ENCODE data around the gene GORASP1. TPM values are rescaled to one million over a fixed set of nuclear protein-coding genes. Genes with fewer than 3 reads are reported as not detected.
A peak's percentile ranks its signal among the peaks of the same experiment; 100 is the strongest.

The GORASP1 gene
- total and polyA plus RNA-seq, 2 of the 8 experiments (the other 6 are each of a cell fraction or from before 2014, with no cell fraction given) = 33.4 to 33.5 TPM

DNA sequence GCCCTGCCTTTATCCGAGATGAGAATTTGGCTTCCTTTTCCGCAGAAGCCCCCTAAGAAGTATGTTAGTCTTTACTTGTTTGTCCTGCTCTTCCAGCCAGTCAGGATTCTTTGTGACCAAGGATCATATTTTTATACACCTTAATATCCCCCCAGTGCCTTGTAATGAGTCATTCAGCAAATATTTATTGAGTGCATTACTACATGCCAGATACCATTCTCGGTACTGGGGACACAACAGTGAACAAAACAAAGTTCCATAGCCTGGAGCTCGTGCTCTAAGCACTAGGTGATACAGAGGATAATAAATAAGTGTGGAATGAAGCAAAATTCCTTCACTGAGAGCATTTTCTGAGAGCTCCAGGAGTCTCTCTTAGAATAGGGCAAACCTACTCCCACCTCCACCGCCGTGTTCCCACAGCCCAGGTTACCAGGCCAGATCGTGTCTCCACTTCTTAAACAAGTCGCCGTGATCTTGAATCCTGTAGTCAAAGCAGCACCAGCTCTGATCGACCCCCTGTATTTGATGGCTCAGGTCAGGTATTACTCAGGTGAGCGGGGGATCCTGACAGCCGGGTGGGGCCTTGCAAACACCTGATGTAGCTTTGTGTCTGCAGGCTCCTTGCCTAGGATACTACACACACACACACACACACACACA, 18.5 kb upstream of the GORASP1 start:
- no peak overlapping the region for H3K4me2 ChIP-seq (ENCODE audit: insufficient read depth in 1 of 2, low read depth in 2 of 2, low read length in 2 of 2)
- no peak for DNase-seq (ENCODE audit: low read depth in 1 of 2, low spot score in 2 of 2)
- H2BK12ac ChIP-seq (ENCODE audit: low read depth, low read length) = peak overlapping the region; percentile 97; the same call in 1 of the 2 replicates
- H2BK120ac ChIP-seq (replicated peaks; ENCODE audit: low read depth, low read length) = no peak overlapping the region
- POLR2A ChIA-PET (ENCODE audit: partially characterized antibody) = interaction anchor here (0.7 to 3.1 kb wide), 11 partner anchors 10 to 166 kb away, joined by 3 to 13 read pairs (median 3); partner anchors contain the start of genes GORASP1 and TTC21A
- no peak overlapping the region; the same call in 1 of the 2 replicates for H2BK15ac ChIP-seq (ENCODE audit: low read length)
- H3K4me3 ChIP-seq (ENCODE audit: extremely low read depth in 1 of 4, insufficient read depth in 2 of 4, low read depth in 3 of 4, low read length in 4 of 4) = no peak overlapping the region
- no peak overlapping the region for H3K27ac ChIP-seq (ENCODE audit: low read depth, low read length)
- no peak overlapping the region for H4K91ac ChIP-seq (replicated peaks; ENCODE audit: insufficient read length, low read length)
- H4K5ac ChIP-seq (ENCODE audit: insufficient read length, low read depth, low read length) = no peak overlapping the region
- no peaks in the 10 kb centered on the region for H3K79me1 ChIP-seq (ENCODE audit: low read depth, low read length)
- H3K56ac ChIP-seq (replicated peaks; ENCODE audit: insufficient read length, low read depth, low read length) = no peak overlapping the region
- no peak overlapping the region for H2AFZ ChIP-seq (ENCODE audit: low read length)
- H3K9ac ChIP-seq (replicated peaks in 1 of 4; ENCODE audit: extremely low read depth in 1 of 4, low read depth in 3 of 4, low read length in 3 of 4) = no peak overlapping the region
- H3K23me2 ChIP-seq (ENCODE audit: low read depth, low read length) = no peaks in the 10 kb centered on the region
- no peak overlapping the region; the same call in 1 of the 2 replicates for H4K8ac ChIP-seq (ENCODE audit: extremely low read depth, insufficient read depth, low read length)
- H3K9me3 ChIP-seq (ENCODE audit: insufficient read depth in 2 of 2, low read depth in 1 of 2, low read length in 1 of 2) = no peaks in the 10 kb centered on the region
- no peak overlapping the region for H3K4ac ChIP-seq (replicated peaks; ENCODE audit: insufficient read length, low read depth, low read length)
- H2AK5ac ChIP-seq (ENCODE audit: low read depth, low read length) = peak overlapping the region; percentile 82; the same call in 1 of the 2 replicates
- FAIRE-seq = no peak
- no peak overlapping the region for H3K23ac ChIP-seq (ENCODE audit: insufficient read length)
- WGBS, 2 experiments (ENCODE audit: extremely low coverage in 1 of 2, insufficient coverage in 1 of 2, insufficient read length in 1 of 2, insufficient replicate concordance in 2 of 2, low coverage in 1 of 2, low lambda C conversion rate in 2 of 2, missing lambda C conversion rate in 1 of 2) = 78% methylated on average over 12 of the region's 12 CpGs; no CpG with 5 or more reads in 1 of the 2 experiments
- no peaks in the 10 kb centered on the region for H3K27me3 ChIP-seq (replicated peaks in 1 of 4; ENCODE audit: control insufficient read depth in 3 of 4, extremely low read depth in 1 of 4, insufficient read depth in 3 of 4, low read length in 3 of 4)
- H3K18ac ChIP-seq (ENCODE audit: extremely low read depth, low read length) = no peak overlapping the region
- no peaks in the 10 kb centered on the region for H3K79me2 ChIP-seq (ENCODE audit: control insufficient read depth in 1 of 2, insufficient read depth in 2 of 2, low read length in 2 of 2)
- CTCF ChIA-PET (ENCODE audit: partially characterized antibody) = interaction anchor here (0.6 to 20.0 kb wide), 39 partner anchors 9 to 1657 kb away, joined by 3 to 496 read pairs (median 5); partner anchors contain the start of genes CX3CR1, GORASP1, TTC21A and XIRP1
- H3K4me1 ChIP-seq (replicated peaks in 1 of 4; ENCODE audit: control insufficient read depth in 3 of 4, insufficient read depth in 4 of 4, low read length in 3 of 4) = 0 out of 7 replicates have a peak, but pooled peaks cover 0 to 3% (median 0%) of the 10 kb centered on the region in 4 experiments
- H2BK20ac ChIP-seq (ENCODE audit: low read length) = 0 out of 2 replicates have a peak overlapping the region, but pooled peaks have one; percentile 66
- no peaks in the 10 kb centered on the region for H3K36me3 ChIP-seq (ENCODE audit: control insufficient read depth in 2 of 4, insufficient read depth in 4 of 4, low read length in 3 of 4)
- H2BK5ac ChIP-seq (ENCODE audit: low read depth, low read length) = peak overlapping the region; percentile 84; the same call in 1 of the 2 replicates
- no peak overlapping the region for H3K14ac ChIP-seq (ENCODE audit: insufficient read length)
- no peaks in the 10 kb centered on the region for H4K20me1 ChIP-seq (replicated peaks in 1 of 2; ENCODE audit: control insufficient read depth in 1 of 2, insufficient read depth in 2 of 2, low read length in 2 of 2)
- no peak for TF ChIP-seq SRF (IDR thresholded peaks at IDR 0.05; ENCODE audit: low read depth, low read length)
- TF ChIP-seq, protein P1, sequence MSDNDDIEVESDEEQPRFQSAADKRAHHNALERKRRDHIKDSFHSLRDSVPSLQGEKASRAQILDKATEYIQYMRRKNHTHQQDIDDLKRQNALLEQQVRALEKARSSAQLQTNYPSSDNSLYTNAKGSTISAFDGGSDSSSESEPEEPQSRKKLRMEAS (IDR thresholded peaks at IDR 0.05) = no peak
- TF ChIP-seq CBX8 (IDR thresholded peaks at IDR 0.05; ENCODE audit: borderline replicate concordance, low read depth, low read length) = no peak
- TF ChIP-seq RNF2 (IDR thresholded peaks at IDR 0.05; ENCODE audit: borderline replicate concordance, low read depth, low read length, missing control alignments, poor library complexity, severe bottlenecking) = no peak
- TF ChIP-seq RFX5 (IDR thresholded peaks at IDR 0.05; ENCODE audit: borderline replicate concordance, low read depth, low read length) = no peak
- TF ChIP-seq FOSL1 (IDR thresholded peaks at IDR 0.05; ENCODE audit: insufficient read depth, low read depth, low read length) = no peak
- TF ChIP-seq CREB1 (IDR thresholded peaks at IDR 0.05) = no peak
- TF ChIP-seq RBBP5 (IDR thresholded peaks at IDR 0.05; ENCODE audit: borderline replicate concordance, low read depth, low read length) = no peak
- no peak for TF ChIP-seq ZNF274 (IDR thresholded peaks at IDR 0.05; ENCODE audit: borderline replicate concordance, extremely low read depth, low read length)
- TF ChIP-seq JUND (IDR thresholded peaks at IDR 0.05; ENCODE audit: low read length) = no peak
- TF ChIP-seq EP300 (IDR thresholded peaks at IDR 0.05; ENCODE audit: borderline replicate concordance in 1 of 2, low read depth in 2 of 2, low read length in 2 of 2) = no peak

Measured in H1 (cell line).